H1 (cell line): ENCODE data around the gene BFSP2. TPM values are rescaled to one million over a fixed set of nuclear protein-coding genes. Genes with fewer than 3 reads are reported as not detected.

Experiments used
- CTCF ChIA-PET: fragments of 300-600 bp; sonication (Branson Sonifier 250); formaldehyde crosslinking; loops from one replicate; lab custom pipeline; 2021; ENCODE audit not compliant: partially characterized antibody; lab: Charles Lee
- POLR2A ChIA-PET: fragments of 300-600 bp; sonication (Branson Sonifier 250); formaldehyde crosslinking; loops from one replicate; lab custom pipeline; 2021; ENCODE audit warnings: inconsistent platforms; ENCODE audit not compliant: partially characterized antibody; lab: Charles Lee
- DNase-seq, 2 experiments: peaks; one replicate each; pipeline versions ENCODE4 v3.0.0 to v3.0.0-alpha.2; 2010 to 2022; ENCODE audit warnings: low spot score in 2 of 2, low read depth in 1 of 2, mixed read lengths in 1 of 2
- FAIRE-seq: peaks from 2 replicates; lab custom pipeline; 2011; peaks lifted over from hg19 to GRCh38; lab: Jason Lieb, UNC
- H2AFZ ChIP-seq: 2 replicates; pipeline ENCODE4 v1.8.1; 2012; ENCODE audit warnings: low read length, inconsistent platforms
- H2AK5ac ChIP-seq: 2 replicates; pipeline ENCODE4 v1.6.1; 2013; ENCODE audit warnings: low read depth, low read length
- H2BK120ac ChIP-seq: replicated peaks from 2 replicates; pipeline ENCODE3; 2013; ENCODE audit warnings: low read depth, low read length, inconsistent platforms
- H2BK12ac ChIP-seq: 2 replicates; pipeline ENCODE4 v1.6.1; 2013; ENCODE audit warnings: low read depth, low read length
- H2BK15ac ChIP-seq: 2 replicates; pipeline ENCODE4 v1.6.1; 2013; ENCODE audit warnings: low read length
- H2BK20ac ChIP-seq: 2 replicates; pipeline ENCODE4 v1.6.1; 2013; ENCODE audit warnings: low read length
- H2BK5ac ChIP-seq: 2 replicates; pipeline ENCODE4 v1.6.1; 2013; ENCODE audit warnings: low read depth, low read length
- H3K14ac ChIP-seq: 2 replicates; pipeline ENCODE4 v1.6.1; 2013; ENCODE audit warnings: inconsistent platforms; ENCODE audit not compliant: insufficient read length
- H3K18ac ChIP-seq: 2 replicates; pipeline ENCODE4 v1.6.1; 2013; ENCODE audit warnings: low read length; ENCODE audit errors: extremely low read depth
- H3K23ac ChIP-seq: 2 replicates; pipeline ENCODE4 v1.6.1; 2013; ENCODE audit warnings: inconsistent platforms; ENCODE audit not compliant: insufficient read length
- H3K23me2 ChIP-seq: 2 replicates; pipeline ENCODE4 v1.6.1; 2013; ENCODE audit warnings: low read depth, low read length
- H3K27ac ChIP-seq: 2 replicates; pipeline ENCODE4 v1.6.1; 2011; ENCODE audit warnings: low read depth, low read length, inconsistent platforms
- H3K27me3 ChIP-seq, 4 experiments: replicated peaks in 1 of 4; 1 replicate in 1 of 4; 2 replicates in 3 of 4; pipeline versions ENCODE4 v1.6.1 to v1.8.1; 2011 to 2013; ENCODE audit warnings: low read length in 3 of 4, mild to moderate bottlenecking in 3 of 4, inconsistent platforms in 2 of 4, mixed read lengths in 2 of 4, moderate library complexity in 1 of 4; ENCODE audit not compliant: control insufficient read depth in 3 of 4, insufficient read depth in 3 of 4; ENCODE audit errors: extremely low read depth in 1 of 4
- H3K36me3 ChIP-seq, 4 experiments: 2 replicates each; pipeline versions ENCODE4 v1.6.1 to v1.8.1; 2011 to 2013; ENCODE audit warnings: mild to moderate bottlenecking in 4 of 4, low read length in 3 of 4, moderate library complexity in 2 of 4, control low read depth in 1 of 4, inconsistent platforms in 1 of 4; ENCODE audit not compliant: insufficient read depth in 4 of 4, control insufficient read depth in 2 of 4
- H3K4ac ChIP-seq: replicated peaks from 2 replicates; pipeline ENCODE3; 2013; ENCODE audit warnings: low read length, low read depth, mixed read lengths, inconsistent platforms; ENCODE audit not compliant: insufficient read length
- H3K4me1 ChIP-seq, 4 experiments: replicated peaks in 1 of 4; 1 replicate in 1 of 4; 2 replicates in 3 of 4; pipeline versions ENCODE4 v1.6.1 to v1.8.1; 2011 to 2013; ENCODE audit warnings: low read length in 3 of 4, inconsistent platforms in 2 of 4, mixed read lengths in 1 of 4; ENCODE audit not compliant: insufficient read depth in 4 of 4, control insufficient read depth in 3 of 4
- H3K4me2 ChIP-seq, 2 experiments: 2 replicates each; pipeline versions ENCODE4 v1.6.1 to v1.8.1; 2011 to 2013; ENCODE audit warnings: low read depth in 2 of 2, low read length in 2 of 2, control low read depth in 1 of 2, inconsistent platforms in 1 of 2, mild to moderate bottlenecking in 1 of 2; ENCODE audit not compliant: insufficient read depth in 1 of 2
- H3K4me3 ChIP-seq, 4 experiments: fragments of 200-600, 300-600 bp in 1 of 4; sonication (generic), shearing (Covaris generic), sonication (Bioruptor Twin) in 1 of 4; 2 replicates each; pipeline versions ENCODE4 v1.5.1 to v1.8.1; 2011 to 2016; ENCODE audit warnings: low read length in 4 of 4, low read depth in 3 of 4, control low read depth in 2 of 4, inconsistent platforms in 2 of 4, mild to moderate bottlenecking in 2 of 4, mixed read lengths in 1 of 4, moderate library complexity in 1 of 4; ENCODE audit not compliant: insufficient read depth in 2 of 4; ENCODE audit errors: extremely low read depth in 1 of 4
- H3K56ac ChIP-seq: replicated peaks from 2 replicates; pipeline ENCODE3; 2013; ENCODE audit warnings: low read depth, mild to moderate bottlenecking, mixed read lengths, low read length, inconsistent platforms; ENCODE audit not compliant: insufficient read length
- H3K79me1 ChIP-seq: 2 replicates; pipeline ENCODE4 v1.6.1; 2013; ENCODE audit warnings: low read depth, low read length, control low read depth
- H3K79me2 ChIP-seq, 2 experiments: 2 replicates each; pipeline versions ENCODE4 v1.6.1 to v1.8.1; 2012 to 2013; ENCODE audit warnings: low read length in 2 of 2, mild to moderate bottlenecking in 2 of 2, inconsistent platforms in 1 of 2; ENCODE audit not compliant: insufficient read depth in 2 of 2, control insufficient read depth in 1 of 2
- H3K9ac ChIP-seq, 4 experiments: replicated peaks in 1 of 4; 1 replicate in 1 of 4; 2 replicates in 3 of 4; pipeline versions ENCODE4 v1.6.1 to v1.8.1; 2011 to 2013; ENCODE audit warnings: low read depth in 3 of 4, low read length in 3 of 4, control low read depth in 2 of 4, mild to moderate bottlenecking in 2 of 4, moderate library complexity in 2 of 4, inconsistent platforms in 1 of 4; ENCODE audit errors: extremely low read depth in 1 of 4
- H3K9me3 ChIP-seq, 2 experiments: 2 replicates each; pipeline versions ENCODE4 v1.6.1 to v1.8.1; 2012 to 2013; ENCODE audit warnings: mild to moderate bottlenecking in 2 of 2, moderate library complexity in 2 of 2, control low read depth in 1 of 2, inconsistent platforms in 1 of 2, low read depth in 1 of 2, low read length in 1 of 2, mixed read lengths in 1 of 2; ENCODE audit not compliant: insufficient read depth in 2 of 2
- H4K20me1 ChIP-seq, 2 experiments: replicated peaks in 1 of 2; 2 replicates each; pipeline versions ENCODE3 to v1.8.1; 2011 to 2013; ENCODE audit warnings: inconsistent platforms in 2 of 2, low read length in 2 of 2, mild to moderate bottlenecking in 1 of 2; ENCODE audit not compliant: insufficient read depth in 2 of 2, control insufficient read depth in 1 of 2
- H4K5ac ChIP-seq: 2 replicates; pipeline ENCODE4 v1.6.1; 2013; ENCODE audit warnings: low read length, low read depth, mixed read lengths, inconsistent platforms; ENCODE audit not compliant: insufficient read length
- H4K8ac ChIP-seq: 2 replicates; pipeline ENCODE4 v1.8.0; 2013; ENCODE audit warnings: mild to moderate bottlenecking, moderate library complexity, low read length, inconsistent platforms; ENCODE audit not compliant: insufficient read depth; ENCODE audit errors: extremely low read depth
- H4K91ac ChIP-seq: replicated peaks from 2 replicates; pipeline ENCODE3; 2013; ENCODE audit warnings: low read length, mixed read lengths, inconsistent platforms; ENCODE audit not compliant: insufficient read length
- BRCA1 ChIP-seq: IDR thresholded peaks from 2 replicates; pipeline ENCODE4 v1.6.1; 2012; ENCODE audit warnings: low read depth, low read length, improper control_type of control experiment
- CBX8 ChIP-seq: fragments of 300-800, 300-1000 bp; sonication (generic); IDR thresholded peaks from 2 replicates; pipeline ENCODE4 v1.7.1; 2016; ENCODE audit warnings: low read depth, low read length, borderline replicate concordance
- CHD2 ChIP-seq: IDR thresholded peaks from 2 replicates; pipeline ENCODE4 v1.6.1; 2012; ENCODE audit warnings: low read length, improper control_type of control experiment
- EZH2 ChIP-seq: fragments of 200-600 bp; sonication (generic); IDR thresholded peaks from 2 replicates; pipeline ENCODE4 v1.7.1; 2012; ENCODE audit warnings: low read depth, mild to moderate bottlenecking, moderate library complexity, low read length, inconsistent platforms; ENCODE audit not compliant: severe bottlenecking
- KDM1A ChIP-seq: fragments of 200-600, 300-600 bp; sonication (generic); IDR thresholded peaks from 2 replicates; pipeline ENCODE4 v1.7.1; 2016; ENCODE audit warnings: mild to moderate bottlenecking, low read length, borderline replicate concordance
- KDM5A ChIP-seq: fragments of 200-600 bp; IDR thresholded peaks from 2 replicates; pipeline ENCODE4 v1.7.1; 2012; ENCODE audit warnings: mild to moderate bottlenecking, low read length, inconsistent platforms, mixed read lengths
- MAFK ChIP-seq: IDR thresholded peaks from 2 replicates; pipeline ENCODE4 v1.6.1; 2012; ENCODE audit warnings: low read depth, mild to moderate bottlenecking, improper control_type of control experiment, low read length
- NANOG ChIP-seq: IDR thresholded peaks from 2 replicates; pipeline ENCODE4 v1.6.1; 2011; ENCODE audit warnings: low read length, low read depth, mild to moderate bottlenecking, inconsistent platforms; ENCODE audit not compliant: insufficient read depth, poor library complexity, severe bottlenecking
- RAD21 ChIP-seq, 2 experiments: IDR thresholded peaks in 1 of 2; conservative IDR thresholded peaks in 1 of 2; 2 replicates each; pipeline ENCODE4 v1.6.1; 2011; ENCODE audit warnings: low read depth in 2 of 2, low read length in 2 of 2, improper control_type of control experiment in 1 of 2, inconsistent platforms in 1 of 2, mild to moderate bottlenecking in 1 of 2, moderate library complexity in 1 of 2
- RBBP5 ChIP-seq: IDR thresholded peaks from 2 replicates; pipeline ENCODE4 v1.7.1; 2012; ENCODE audit warnings: low read depth, mild to moderate bottlenecking, inconsistent platforms, low read length, moderate library complexity, borderline replicate concordance
- TBP ChIP-seq: IDR thresholded peaks from 2 replicates; pipeline ENCODE4 v1.6.1; 2011; ENCODE audit warnings: low read depth, low read length, improper control_type of control experiment
- TEAD4 ChIP-seq: IDR thresholded peaks from 2 replicates; pipeline ENCODE4 v1.6.1; 2012; ENCODE audit warnings: low read depth, low read length, inconsistent platforms, mixed read lengths
- WGBS, 2 experiments: shearing (Covaris generic) in 1 of 2; methylation state at CpG; one replicate each; pipeline versions ENCODE4 v1.1.6 to v1.1.7; 2013 to 2015; ENCODE audit warnings: low lambda C conversion rate in 2 of 2, mixed read lengths in 2 of 2, inconsistent platforms in 1 of 2, low coverage in 1 of 2, missing lambda C conversion rate in 1 of 2; ENCODE audit not compliant: insufficient replicate concordance in 2 of 2, insufficient coverage in 1 of 2, insufficient read length in 1 of 2; ENCODE audit errors: extremely low coverage in 1 of 2, missing lambda C conversion rate in 1 of 2; 5-methylcytosine and 5-hydroxymethylcytosine counted together
- polyA plus RNA-seq, 7 experiments: library from polyadenylated mRNA; depleted of rRNA in 3 of 7; stranded (reverse) in 5 of 7; unstranded in 2 of 7; fragments of >200 nt in 5 of 7; fragments of 200-250 nt in 2 of 7; gene quantifications; 1 replicate in 5 of 7; 2 replicates in 1 of 7; 4 replicates in 1 of 7; pipeline versions ENCODE4 v1.2.1 to v1.2.3, GENCODE V29; 2011 to 2013; ENCODE audit warnings: missing spikeins in 2 of 7, mixed read lengths in 2 of 7
- total RNA-seq: library from RNA; stranded (reverse); fragmentation: NEBNext Ultra II Directional; extraction: Animal tissue kit (Norgen Biotek cat#: 25700); gene quantifications from 2 replicates; pipeline ENCODE4 v1.2.1, GENCODE V29; 2021
- TF ChIP-seq, protein P1 (sequence below): IDR thresholded peaks from 2 replicates; pipeline ENCODE4 v1.6.1; 2012; ENCODE audit warnings: low read length, inconsistent platforms

The BFSP2 gene
- total and polyA plus RNA-seq, 2 of the 8 experiments (the other 6 are each of a cell fraction or from before 2014, with no cell fraction given) = not detected

- Histone ChIP-seq H3K4me2 (no peak overlapping the region), H3K23ac (no peak overlapping the region)
- no peak for FAIRE-seq
- TF ChIP-seq NANOG (no peak), BRCA1 (no peak), RAD21 (IDR thresholded peaks at IDR 0.05 in 1 of 2, conservative IDR thresholded peaks at IDR 0.05 in 1 of 2; ENCODE audit: low read depth in 2 of 2, low read length in 2 of 2) (no peak), KDM5A (no peak), TBP (no peak), EZH2 (no peak), CHD2 (no peak), TEAD4 (no peak), KDM1A (no peak), RBBP5 (no peak), CBX8 (no peak), MAFK (no peak)
- TF ChIP-seq, protein P1, sequence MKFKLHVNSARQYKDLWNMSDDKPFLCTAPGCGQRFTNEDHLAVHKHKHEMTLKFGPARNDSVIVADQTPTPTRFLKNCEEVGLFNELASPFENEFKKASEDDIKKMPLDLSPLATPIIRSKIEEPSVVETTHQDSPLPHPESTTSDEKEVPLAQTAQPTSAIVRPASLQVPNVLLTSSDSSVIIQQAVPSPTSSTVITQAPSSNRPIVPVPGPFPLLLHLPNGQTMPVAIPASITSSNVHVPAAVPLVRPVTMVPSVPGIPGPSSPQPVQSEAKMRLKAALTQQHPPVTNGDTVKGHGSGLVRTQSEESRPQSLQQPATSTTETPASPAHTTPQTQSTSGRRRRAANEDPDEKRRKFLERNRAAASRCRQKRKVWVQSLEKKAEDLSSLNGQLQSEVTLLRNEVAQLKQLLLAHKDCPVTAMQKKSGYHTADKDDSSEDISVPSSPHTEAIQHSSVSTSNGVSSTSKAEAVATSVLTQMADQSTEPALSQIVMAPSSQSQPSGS = no peak
Observed at GRCh38 chr3:133418361-133418760, 18.5 kb downstream of the BFSP2 start.

More at GRCh38 chr3:133418361-133418760, 18.5 kb downstream of the BFSP2 start:
- Histone ChIP-seq H2BK15ac (no peak overlapping the region), H2BK12ac (no peak overlapping the region), H3K79me2 (no peaks in the 10 kb centered on the region), H3K23me2 (peaks cover 4% of the 10 kb centered on the region; the same call in 1 of the 2 replicates), H3K4ac (no peak overlapping the region), H4K5ac (no peak overlapping the region), H4K91ac (no peak overlapping the region), H3K4me1 (no peaks in the 10 kb centered on the region), H2AK5ac (no peak overlapping the region), H3K79me1 (no peaks in the 10 kb centered on the region), H3K9ac (no peak overlapping the region), H3K9me3 (no peaks in the 10 kb centered on the region), H2AFZ (no peak overlapping the region), H3K36me3 (no peaks in the 10 kb centered on the region), H2BK20ac (no peak overlapping the region), H3K4me3 (no peak overlapping the region), H3K18ac (no peak overlapping the region), H2BK120ac (no peak overlapping the region), H3K14ac (no peak overlapping the region), H4K20me1 (no peaks in the 10 kb centered on the region), H3K27me3 (no peaks in the 10 kb centered on the region; a peak in 1 of 7 replicates), H2BK5ac (no peak overlapping the region), H4K8ac (no peak overlapping the region), H3K27ac (no peak overlapping the region), H3K56ac (no peak overlapping the region)
- POLR2A ChIA-PET = no interaction called here
- no peak for DNase-seq
- CTCF ChIA-PET = interaction anchor here (0.6 kb wide), 1 partner anchor 25 kb away, joined by 3 read pairs; no protein-coding TSS in a partner anchor
- WGBS, 2 experiments = 87% methylated on average over 7 of the region's 7 CpGs; no CpG with 5 or more reads in 1 of the 2 experiments
